Measurements from ENCODE around the gene RASGRF2. TPM values are rescaled to one million over a fixed set of nuclear protein-coding genes. Genes with fewer than 3 reads are reported as not detected.

RASGRF2 gene
- total RNA-seq, 4 donors from 2014 or later: 19.5 to 45.3 (median 34.6) TPM

DNA sequence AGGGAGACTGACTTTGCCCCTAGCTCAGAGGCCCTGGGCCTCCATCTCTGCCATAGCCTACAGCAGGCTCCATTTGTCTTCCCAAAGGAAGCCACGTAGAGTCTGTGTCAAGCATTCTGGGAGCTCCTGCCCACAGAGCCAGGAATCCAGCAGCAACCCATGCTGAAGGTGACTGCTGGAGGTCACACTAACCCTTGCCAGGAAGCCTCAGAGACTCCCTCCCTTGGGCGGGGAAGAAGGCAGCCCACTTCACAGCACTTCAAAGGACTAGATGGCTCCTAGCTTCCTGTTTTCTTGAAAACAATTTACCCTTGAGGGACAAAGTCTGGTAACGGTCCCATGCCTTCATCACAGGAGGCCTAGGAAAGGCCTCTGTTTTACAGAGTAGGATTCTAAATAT, 274.6 kb downstream of the RASGRF2 start:
- DNase-seq (ENCODE audit: low spot score in 2 of 2): no peak
- Histone ChIP-seq H3K27me3 (no peaks in the 10 kb centered on the region), H3K9me3 (no peaks in the 10 kb centered on the region), H3K36me3 (peaks cover 0 to 8% (median 0%) of the 10 kb centered on the region in 3 donors), H3K4me3 (no peak overlapping the region), H3K27ac (peak overlapping the region in 2 of 4 donors; percentile 52 to 62), H3K4me1 (peaks cover 0 to 38% (median 2%) of the 10 kb centered on the region in 4 donors)
- TF ChIP-seq POLR2A (IDR thresholded peaks at IDR 0.05) (no peak), EP300 (IDR thresholded peaks at IDR 0.05) (no peak)
- TF ChIP-seq, protein P1, sequence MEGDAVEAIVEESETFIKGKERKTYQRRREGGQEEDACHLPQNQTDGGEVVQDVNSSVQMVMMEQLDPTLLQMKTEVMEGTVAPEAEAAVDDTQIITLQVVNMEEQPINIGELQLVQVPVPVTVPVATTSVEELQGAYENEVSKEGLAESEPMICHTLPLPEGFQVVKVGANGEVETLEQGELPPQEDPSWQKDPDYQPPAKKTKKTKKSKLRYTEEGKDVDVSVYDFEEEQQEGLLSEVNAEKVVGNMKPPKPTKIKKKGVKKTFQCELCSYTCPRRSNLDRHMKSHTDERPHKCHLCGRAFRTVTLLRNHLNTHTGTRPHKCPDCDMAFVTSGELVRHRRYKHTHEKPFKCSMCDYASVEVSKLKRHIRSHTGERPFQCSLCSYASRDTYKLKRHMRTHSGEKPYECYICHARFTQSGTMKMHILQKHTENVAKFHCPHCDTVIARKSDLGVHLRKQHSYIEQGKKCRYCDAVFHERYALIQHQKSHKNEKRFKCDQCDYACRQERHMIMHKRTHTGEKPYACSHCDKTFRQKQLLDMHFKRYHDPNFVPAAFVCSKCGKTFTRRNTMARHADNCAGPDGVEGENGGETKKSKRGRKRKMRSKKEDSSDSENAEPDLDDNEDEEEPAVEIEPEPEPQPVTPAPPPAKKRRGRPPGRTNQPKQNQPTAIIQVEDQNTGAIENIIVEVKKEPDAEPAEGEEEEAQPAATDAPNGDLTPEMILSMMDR (IDR thresholded peaks at IDR 0.05): no peak
- 75 to 85% methylated on average over 3 of the region's 3 CpGs for WGBS, 2 donors

DNA sequence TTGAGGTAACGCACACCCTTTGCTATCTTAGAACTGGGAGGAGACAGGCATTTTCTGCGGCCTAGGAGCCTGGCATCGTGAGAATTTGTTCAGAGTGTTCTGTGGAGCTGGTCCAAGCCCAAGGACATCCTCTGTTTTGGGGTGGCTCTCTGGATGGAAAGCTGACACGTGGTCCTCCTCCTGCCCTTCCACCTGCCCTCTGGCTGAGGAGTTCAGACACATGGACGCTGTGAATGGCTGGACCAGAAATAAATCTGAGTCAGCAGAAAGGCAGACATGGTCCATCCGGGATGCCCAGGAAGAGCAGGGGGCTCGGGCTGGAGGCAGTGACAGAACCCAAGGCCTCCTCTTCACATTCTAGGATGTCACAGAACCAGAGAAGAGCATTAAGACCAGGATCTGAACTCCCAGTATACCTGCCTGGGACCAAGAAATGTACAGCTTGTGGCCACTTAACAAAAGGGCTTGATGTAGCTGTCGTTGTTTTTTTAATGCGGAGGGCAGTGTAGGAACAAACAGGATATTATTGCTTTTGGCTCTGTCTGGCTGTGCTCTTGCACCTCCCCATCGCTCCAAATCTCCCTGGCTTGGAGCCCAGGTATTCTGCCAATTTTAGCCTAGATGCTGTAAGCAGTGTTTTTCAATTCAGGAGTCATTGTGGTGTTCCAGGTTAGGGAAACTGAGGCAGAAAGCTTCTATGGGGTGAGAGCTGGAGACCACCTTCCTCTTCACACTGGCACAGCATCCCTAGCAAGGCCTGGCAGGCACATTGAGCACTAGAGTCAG, 275.3 kb downstream of the RASGRF2 start:
- no peak for TF ChIP-seq POLR2A (IDR thresholded peaks at IDR 0.05)
- TF ChIP-seq, protein P1 (IDR thresholded peaks at IDR 0.05): no peak
- TF ChIP-seq EP300 (IDR thresholded peaks at IDR 0.05): no peak
- Histone ChIP-seq H3K27ac (peak overlapping the region in 2 of 4 donors; percentile 52 to 62), H3K4me1 (peaks cover 0 to 38% (median 2%) of the 10 kb centered on the region in 4 donors), H3K4me3 (no peak overlapping the region), H3K9me3 (no peaks in the 10 kb centered on the region), H3K27me3 (no peaks in the 10 kb centered on the region), H3K36me3 (peaks cover 0 to 8% (median 0%) of the 10 kb centered on the region in 3 donors)
- DNase-seq (ENCODE audit: low spot score in 2 of 2): peak in 1 of 2 donors; percentile 39
- 55 to 65% methylated on average over 10 of the region's 10 CpGs for WGBS, 2 donors

DNA sequence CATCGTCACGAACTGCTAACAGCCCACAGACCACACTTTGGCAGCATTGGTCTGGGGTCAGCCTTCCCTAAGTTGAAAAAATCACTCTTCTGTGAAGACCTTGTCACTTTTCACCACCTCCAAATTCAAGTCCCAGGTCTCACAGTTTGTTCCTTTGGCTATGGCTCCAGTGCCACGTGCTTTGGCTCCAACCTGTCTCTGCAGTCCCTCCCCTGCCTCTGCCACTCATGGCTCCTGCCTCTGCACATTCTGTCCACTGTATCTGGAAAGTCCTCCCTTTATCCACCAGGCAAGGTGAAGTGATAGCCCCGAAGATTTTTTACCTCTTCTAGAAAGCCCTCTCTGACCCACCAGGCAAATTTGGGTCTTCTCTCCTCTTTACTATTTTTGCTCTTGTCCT, 278.3 kb downstream of the RASGRF2 start:
- no peak for DNase-seq (ENCODE audit: low spot score in 2 of 2)
- WGBS, 2 donors: 92 to 94% methylated on average over 4 of the region's 4 CpGs
- Histone ChIP-seq H3K4me1 (peaks cover 0 to 26% (median 0%) of the 10 kb centered on the region in 4 donors), H3K27ac (no peak overlapping the region), H3K36me3 (peaks cover 0 to 8% (median 0%) of the 10 kb centered on the region in 3 donors), H3K9me3 (no peaks in the 10 kb centered on the region), H3K27me3 (no peaks in the 10 kb centered on the region), H3K4me3 (no peak overlapping the region)
- TF ChIP-seq, protein P1 (IDR thresholded peaks at IDR 0.05): no peak
- TF ChIP-seq EP300 (IDR thresholded peaks at IDR 0.05): no peak
- no peak for TF ChIP-seq POLR2A (IDR thresholded peaks at IDR 0.05)

DNA sequence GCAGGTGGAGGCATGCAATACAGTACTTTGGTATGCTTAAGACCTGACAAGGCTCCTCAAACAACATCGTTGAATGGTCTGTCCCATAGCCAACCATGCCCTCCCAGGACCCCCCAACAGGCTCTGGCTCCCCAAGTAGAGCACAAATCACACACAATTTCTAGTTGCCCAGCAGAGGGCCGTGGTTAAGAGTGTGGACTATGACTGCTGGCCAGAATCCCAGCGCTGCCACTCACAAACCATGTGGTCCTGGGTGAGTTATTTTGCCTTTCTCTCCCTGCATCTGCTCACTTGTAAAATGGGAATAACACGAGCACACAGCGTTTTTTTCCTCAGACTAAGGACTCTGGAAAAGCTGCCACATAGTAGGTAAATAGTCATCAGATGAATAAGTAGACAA, 279.4 kb downstream of the RASGRF2 start:
- TF ChIP-seq, protein P1 (IDR thresholded peaks at IDR 0.05): no peak
- TF ChIP-seq EP300 (IDR thresholded peaks at IDR 0.05) (no peak), POLR2A (IDR thresholded peaks at IDR 0.05) (no peak)
- H3K36me3 ChIP-seq: peaks cover 0 to 14% (median 0%) of the 10 kb centered on the region in 3 donors
- H3K4me3 ChIP-seq: no peak overlapping the region
- no peaks in the 10 kb centered on the region for H3K9me3 ChIP-seq
- DNase-seq (ENCODE audit: low spot score in 2 of 2): no peak
- no peaks in the 10 kb centered on the region for H3K27me3 ChIP-seq
- WGBS, 2 donors: 96% methylated on average over 4 of the region's 5 CpGs
- H3K27ac ChIP-seq: no peak overlapping the region
- H3K4me1 ChIP-seq: peaks cover 0 to 16% (median 0%) of the 10 kb centered on the region in 4 donors

DNA sequence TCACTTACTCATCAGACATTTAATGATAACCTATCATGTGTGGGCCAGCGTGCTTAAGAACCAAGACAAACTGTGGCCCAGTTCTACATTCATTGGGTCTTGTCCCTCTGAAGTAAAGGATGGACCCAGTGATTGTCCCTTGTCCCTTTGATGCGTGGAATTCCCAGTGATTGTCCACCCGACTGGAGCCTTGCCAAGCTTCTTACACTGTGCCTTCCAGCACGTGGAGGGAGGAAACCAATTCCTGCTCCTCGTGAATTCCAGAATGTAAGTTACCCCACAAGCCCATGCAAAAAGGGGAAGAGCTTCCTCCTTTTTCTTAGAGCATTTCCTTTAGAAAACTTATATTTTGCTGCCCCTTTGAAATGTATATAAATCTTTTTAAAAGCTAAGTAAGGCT, 280.8 kb downstream of the RASGRF2 start:
- 41 to 51% methylated on average over 5 of the region's 5 CpGs for whole genome bisulfite sequencing, 2 donors
- no peaks in the 10 kb centered on the region for H3K9me3 ChIP-seq
- H3K4me1 ChIP-seq: peaks cover 0 to 2% (median 0%) of the 10 kb centered on the region in 4 donors
- H3K36me3 ChIP-seq: peaks cover 0 to 14% (median 0%) of the 10 kb centered on the region in 3 donors
- no peak for DNase-seq (ENCODE audit: low spot score in 2 of 2)
- H3K27ac ChIP-seq: no peak overlapping the region
- no peaks in the 10 kb centered on the region for H3K27me3 ChIP-seq
- no peak overlapping the region for H3K4me3 ChIP-seq
- TF ChIP-seq, protein P1 (IDR thresholded peaks at IDR 0.05): no peak
- TF ChIP-seq POLR2A (IDR thresholded peaks at IDR 0.05) (no peak), EP300 (IDR thresholded peaks at IDR 0.05) (no peak)
